RPMI8226 (cell line): ENCODE measurements around the gene FRRS1L.

ENCODE experiments used
- DNase-seq: peaks from one replicate; pipeline ENCODE4 v3.0.0-alpha.2; 2015

Gene FRRS1L

GRCh38 chr9:109166771-109167601, at the start of gene FRRS1L:
TSS of gene FRRS1L (minus strand) at chr9:109167249. CDS start at chr9:109167138, 111 bp downstream.
- DNase-seq: no peak

- DNase-seq: no peak
Observed at GRCh38 chr9:109214414-109214813, 47.4 kb upstream of the FRRS1L start.

- DNase-seq: no peak
Observed at GRCh38 chr9:109213285-109214121, 46.5 kb upstream of the FRRS1L start.

- no peak for DNase-seq
Observed at GRCh38 chr9:109212768-109213167, 45.7 kb upstream of the FRRS1L start.

GRCh38 chr9:109206670-109207069, 39.6 kb upstream of the FRRS1L start:
- DNase-seq: no peak

- DNase-seq: no peak
Observed at GRCh38 chr9:109205526-109205925, 38.5 kb upstream of the FRRS1L start.

- DNase-seq: no peak
Observed at GRCh38 chr9:109203761-109204360, 36.8 kb upstream of the FRRS1L start.

- no peak for DNase-seq
Observed at GRCh38 chr9:109199676-109200075, 32.6 kb upstream of the FRRS1L start.

GRCh38 chr9:109198736-109199382, 31.8 kb upstream of the FRRS1L start:
- no peak for DNase-seq

GRCh38 chr9:109193974-109194556, 27.0 kb upstream of the FRRS1L start:
- DNase-seq: no peak

GRCh38 chr9:109192732-109193361, 25.8 kb upstream of the FRRS1L start:
- DNase-seq: no peak

- no peak for DNase-seq
Observed at GRCh38 chr9:109191746-109192145, 24.7 kb upstream of the FRRS1L start.

- DNase-seq: no peak
Observed at GRCh38 chr9:109190151-109190550, 23.1 kb upstream of the FRRS1L start.

GRCh38 chr9:109186857-109187520, 19.9 kb upstream of the FRRS1L start:
- DNase-seq: no peak

- DNase-seq: peak; percentile 32
Observed at GRCh38 chr9:109182940-109183798, 16.1 kb upstream of the FRRS1L start.

- no peak for DNase-seq
Observed at GRCh38 chr9:109182550-109182939, 15.5 kb upstream of the FRRS1L start.

- no peak for DNase-seq
Observed at GRCh38 chr9:109181284-109181683, 14.2 kb upstream of the FRRS1L start.

- no peak for DNase-seq
Observed at GRCh38 chr9:109179801-109180523, 12.9 kb upstream of the FRRS1L start.

GRCh38 chr9:109176963-109177362, 9.9 kb upstream of the FRRS1L start:
- no peak for DNase-seq

- DNase-seq: no peak
Observed at GRCh38 chr9:109176386-109176785, 9.3 kb upstream of the FRRS1L start.
